ENCODE results near the gene CENPX.

The CENPX gene

DNA sequence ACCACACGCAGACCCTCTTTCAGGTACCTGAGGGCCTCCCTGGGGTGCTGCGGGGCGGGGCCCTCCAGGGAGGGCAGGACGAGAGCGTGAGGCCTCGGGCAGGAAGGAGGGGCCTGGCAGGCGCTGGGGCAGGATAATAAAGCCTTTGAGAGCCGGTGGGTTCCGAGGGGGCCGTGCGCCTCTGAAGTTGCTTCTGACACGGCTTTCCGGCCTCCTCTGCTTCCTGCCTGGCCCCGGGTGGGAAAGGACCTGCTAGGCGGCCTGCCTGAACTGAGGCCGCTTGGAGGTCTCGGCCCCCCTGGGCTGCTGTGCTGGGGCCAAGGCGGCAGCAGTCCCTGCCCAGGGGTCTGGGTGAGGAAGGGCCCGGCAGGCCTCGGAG lies 10.4 kb downstream of the CENPX start:
- no peak overlapping the region for H3K4me3 ChIP-seq (ENCODE audit: low read depth, low read length)
- H3K9ac ChIP-seq: no peak overlapping the region
- TF ChIP-seq, protein P1, sequence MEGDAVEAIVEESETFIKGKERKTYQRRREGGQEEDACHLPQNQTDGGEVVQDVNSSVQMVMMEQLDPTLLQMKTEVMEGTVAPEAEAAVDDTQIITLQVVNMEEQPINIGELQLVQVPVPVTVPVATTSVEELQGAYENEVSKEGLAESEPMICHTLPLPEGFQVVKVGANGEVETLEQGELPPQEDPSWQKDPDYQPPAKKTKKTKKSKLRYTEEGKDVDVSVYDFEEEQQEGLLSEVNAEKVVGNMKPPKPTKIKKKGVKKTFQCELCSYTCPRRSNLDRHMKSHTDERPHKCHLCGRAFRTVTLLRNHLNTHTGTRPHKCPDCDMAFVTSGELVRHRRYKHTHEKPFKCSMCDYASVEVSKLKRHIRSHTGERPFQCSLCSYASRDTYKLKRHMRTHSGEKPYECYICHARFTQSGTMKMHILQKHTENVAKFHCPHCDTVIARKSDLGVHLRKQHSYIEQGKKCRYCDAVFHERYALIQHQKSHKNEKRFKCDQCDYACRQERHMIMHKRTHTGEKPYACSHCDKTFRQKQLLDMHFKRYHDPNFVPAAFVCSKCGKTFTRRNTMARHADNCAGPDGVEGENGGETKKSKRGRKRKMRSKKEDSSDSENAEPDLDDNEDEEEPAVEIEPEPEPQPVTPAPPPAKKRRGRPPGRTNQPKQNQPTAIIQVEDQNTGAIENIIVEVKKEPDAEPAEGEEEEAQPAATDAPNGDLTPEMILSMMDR (IDR thresholded peaks at IDR 0.05): no peak
- no peaks in the 10 kb centered on the region for H3K4me1 ChIP-seq
- H2AFZ ChIP-seq: no peak overlapping the region
- no peak overlapping the region for H3K4me2 ChIP-seq (ENCODE audit: low read length)
- no peaks in the 10 kb centered on the region for H3K36me3 ChIP-seq (ENCODE audit: control insufficient read depth, insufficient read depth, low read length)
- no peaks in the 10 kb centered on the region for H3K79me2 ChIP-seq
- H3K9me3 ChIP-seq (ENCODE audit: control insufficient read depth, low read length): no peaks in the 10 kb centered on the region
- no peak overlapping the region for H3K27ac ChIP-seq
- no peaks in the 10 kb centered on the region for H3K27me3 ChIP-seq (ENCODE audit: control insufficient read depth, insufficient read depth, low read length)

- Histone ChIP-seq H3K36me3 (ENCODE audit: control insufficient read depth, insufficient read depth, low read length) (no peaks in the 10 kb centered on the region), H3K9ac (no peak overlapping the region), H3K79me2 (no peaks in the 10 kb centered on the region), H3K4me2 (ENCODE audit: low read length) (no peak overlapping the region), H3K9me3 (ENCODE audit: control insufficient read depth, low read length) (no peaks in the 10 kb centered on the region), H3K4me1 (no peaks in the 10 kb centered on the region), H3K27ac (no peak overlapping the region), H2AFZ (no peak overlapping the region), H3K4me3 (ENCODE audit: low read depth, low read length) (no peak overlapping the region), H3K27me3 (ENCODE audit: control insufficient read depth, insufficient read depth, low read length) (no peaks in the 10 kb centered on the region)
- TF ChIP-seq, protein P1 (IDR thresholded peaks at IDR 0.05): no peak
Measured at GRCh38 chr17:82011617-82012187, 11.0 kb downstream of the CENPX start.

DNA sequence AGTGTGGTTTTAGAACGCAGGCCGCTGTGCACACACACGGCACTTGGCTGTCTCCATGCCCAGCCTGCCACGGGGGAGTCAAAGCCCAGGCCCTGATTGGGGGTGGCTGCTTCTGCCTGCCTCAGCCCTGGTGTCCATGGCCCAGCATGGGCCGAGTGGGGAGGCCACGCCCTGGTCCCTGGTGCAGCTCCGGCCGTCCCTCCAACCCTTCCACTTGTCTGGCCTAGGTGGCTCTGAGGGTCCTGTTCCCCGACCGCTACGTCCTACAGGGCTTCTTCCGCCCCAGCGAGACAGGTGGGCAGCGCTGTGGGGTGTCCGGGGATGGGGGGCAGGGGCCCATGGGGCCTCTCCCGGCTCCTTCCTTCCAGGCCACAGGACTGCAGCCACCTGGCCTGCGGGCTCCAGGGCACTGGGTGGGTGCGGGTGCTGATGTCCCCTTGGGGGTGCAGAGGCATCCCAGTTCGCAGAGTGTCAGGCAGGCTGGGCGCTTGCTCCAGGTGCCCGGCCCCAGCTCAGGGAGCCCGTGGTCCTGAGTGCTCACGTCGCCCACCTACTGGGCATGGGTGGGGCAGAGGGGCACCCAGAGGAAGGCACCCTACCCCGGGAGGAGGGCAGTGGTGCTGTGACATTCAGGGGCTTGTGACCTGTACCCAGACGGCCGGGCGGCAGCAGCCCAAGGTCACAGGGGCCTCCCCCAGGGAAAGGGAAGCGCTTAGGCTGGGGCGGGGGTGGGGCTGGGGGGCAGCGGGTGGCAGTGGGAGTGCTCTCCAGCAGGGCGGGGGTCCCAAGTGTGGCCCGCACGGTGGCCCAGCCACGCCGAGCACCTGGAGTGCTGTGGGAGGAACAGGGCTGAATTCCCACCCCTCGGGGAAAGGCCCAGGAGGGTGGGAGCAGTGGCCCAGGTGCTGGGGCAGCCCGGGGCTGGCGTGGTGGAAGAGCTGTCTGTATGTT lies 11.8 kb downstream of the CENPX start:
- Histone ChIP-seq H3K9ac (no peak overlapping the region), H3K79me2 (no peaks in the 10 kb centered on the region), H3K4me1 (no peaks in the 10 kb centered on the region)

GRCh38 chr17:82009413-82009812 lies 13.3 kb downstream of the CENPX start:
- Histone ChIP-seq H3K4me2 (ENCODE audit: low read length) (no peak overlapping the region), H3K9me3 (ENCODE audit: control insufficient read depth, low read length) (no peaks in the 10 kb centered on the region), H2AFZ (no peak overlapping the region), H3K4me1 (no peaks in the 10 kb centered on the region), H3K27ac (no peak overlapping the region), H3K36me3 (ENCODE audit: control insufficient read depth, insufficient read depth, low read length) (no peaks in the 10 kb centered on the region), H3K4me3 (ENCODE audit: low read depth, low read length) (no peak overlapping the region), H3K9ac (no peak overlapping the region), H3K27me3 (ENCODE audit: control insufficient read depth, insufficient read depth, low read length) (no peaks in the 10 kb centered on the region), H3K79me2 (no peaks in the 10 kb centered on the region)
- TF ChIP-seq, protein P1 (IDR thresholded peaks at IDR 0.05): no peak

More for the DNA sequence above, 11.8 kb downstream of the CENPX start:
- Histone ChIP-seq H3K27me3 (ENCODE audit: control insufficient read depth, insufficient read depth, low read length) (no peaks in the 10 kb centered on the region), H3K36me3 (ENCODE audit: control insufficient read depth, insufficient read depth, low read length) (no peaks in the 10 kb centered on the region), H3K27ac (no peak overlapping the region), H3K4me2 (ENCODE audit: low read length) (no peak overlapping the region), H3K4me3 (ENCODE audit: low read depth, low read length) (no peak overlapping the region), H2AFZ (no peak overlapping the region), H3K9me3 (ENCODE audit: control insufficient read depth, low read length) (no peaks in the 10 kb centered on the region)
- TF ChIP-seq, protein P1 (IDR thresholded peaks at IDR 0.05): no peak
